HEK293T (cell line): ENCODE measurements around the gene G6PC3.

Source experiments
- ARNT ChIP-seq: fragments of 450-650 bp; IDR thresholded peaks from 2 replicates; pipeline ENCODE4 v1.6.1; 2017; ENCODE audit warnings: mild to moderate bottlenecking
- BHLHE40 ChIP-seq: fragments of 450-650 bp; IDR thresholded peaks from 2 replicates; pipeline ENCODE4 v1.6.1; 2016; ENCODE audit warnings: mild to moderate bottlenecking, moderate library complexity, borderline replicate concordance
- CTBP1 ChIP-seq: fragments of 450-650 bp; IDR thresholded peaks from 2 replicates; pipeline ENCODE4 v1.6.1; 2016; ENCODE audit warnings: borderline replicate concordance
- ELF4 ChIP-seq: fragments of 450-650 bp; IDR thresholded peaks from 2 replicates; pipeline ENCODE4 v1.6.1; 2017; ENCODE audit warnings: antibody characterized with exemption
- FOXA1 ChIP-seq: fragments of 450-650 bp; IDR thresholded peaks from 2 replicates; pipeline ENCODE4 v1.6.1; 2016; ENCODE audit warnings: mild to moderate bottlenecking
- FOXK2 ChIP-seq: fragments of 450-650 bp; IDR thresholded peaks from 2 replicates; pipeline ENCODE4 v1.6.1; 2016; ENCODE audit warnings: mild to moderate bottlenecking
- FOXM1 ChIP-seq: fragments of 450-650 bp; IDR thresholded peaks from 2 replicates; pipeline ENCODE4 v1.6.1; 2017; ENCODE audit warnings: mild to moderate bottlenecking, borderline replicate concordance
- L3MBTL2 ChIP-seq: fragments of 450-650 bp; conservative IDR thresholded peaks from 2 replicates; pipeline ENCODE4 v1.6.1; 2016; ENCODE audit warnings: mild to moderate bottlenecking
- LEF1 ChIP-seq: fragments of 450-650 bp; IDR thresholded peaks from 2 replicates; pipeline ENCODE4 v1.6.1; 2017; ENCODE audit warnings: mild to moderate bottlenecking, borderline replicate concordance
- PKNOX1 ChIP-seq: fragments of 450-650 bp; IDR thresholded peaks from 2 replicates; pipeline ENCODE4 v1.6.1; 2016
- SP1 ChIP-seq: fragments of 450-650 bp; IDR thresholded peaks from 2 replicates; pipeline ENCODE4 v1.6.1; 2017
- SUZ12 ChIP-seq: fragments of 450-650 bp; IDR thresholded peaks from 2 replicates; pipeline ENCODE4 v1.6.1; 2016; ENCODE audit warnings: mild to moderate bottlenecking
- TARDBP ChIP-seq: fragments of 450-650 bp; IDR thresholded peaks from 2 replicates; pipeline ENCODE4 v1.6.1; 2016

DNA sequence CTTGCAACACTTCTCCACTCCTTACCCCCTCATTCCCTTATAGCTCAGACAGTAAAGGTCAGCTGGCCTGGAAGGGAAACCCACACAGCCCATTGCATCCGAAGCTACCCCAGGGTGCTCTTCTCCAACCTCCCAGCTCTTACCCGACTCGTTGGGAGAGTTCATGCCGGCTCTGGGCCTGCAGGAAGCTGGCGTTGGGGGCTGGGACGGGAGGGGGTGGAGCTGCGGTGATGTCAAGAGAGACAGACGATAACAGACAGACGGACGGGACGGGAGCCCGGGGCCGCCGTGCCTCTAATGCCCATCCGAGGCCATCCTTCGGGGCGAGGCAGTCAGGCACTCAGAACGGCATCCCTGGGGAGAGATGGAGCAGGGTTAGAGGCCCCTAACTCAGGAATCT, 46.8 kb downstream of the G6PC3 start:
- TF ChIP-seq L3MBTL2 (no peak), SP1 (no peak), FOXK2 (no peak), FOXM1 (no peak), PKNOX1 (no peak), LEF1 (no peak), ELF4 (no peak), FOXA1 (no peak), TARDBP (no peak), BHLHE40 (no peak), SUZ12 (no peak), ARNT (no peak), CTBP1 (no peak)
